ENCODE results near the gene TCTN3.

- TF ChIP-seq CTCF (IDR thresholded peaks at IDR 0.05; ENCODE audit: borderline replicate concordance, extremely low read depth, low read length, poor library complexity, severe bottlenecking) (no peak), EZH2 (IDR thresholded peaks at IDR 0.05; ENCODE audit: borderline replicate concordance, low read depth, low read length, severe bottlenecking) (no peak)
Observed at GRCh38 chr10:95646160-95646559, 47.6 kb downstream of the TCTN3 start.
